NCI-H524 (cell line): ENCODE measurements around the gene ORC1.

Source experiments
- DNase-seq, 2 experiments: peaks; one replicate each; lab custom pipeline; 2025; lab: John Stamatoyannopoulos, UW

Gene ORC1

DNA sequence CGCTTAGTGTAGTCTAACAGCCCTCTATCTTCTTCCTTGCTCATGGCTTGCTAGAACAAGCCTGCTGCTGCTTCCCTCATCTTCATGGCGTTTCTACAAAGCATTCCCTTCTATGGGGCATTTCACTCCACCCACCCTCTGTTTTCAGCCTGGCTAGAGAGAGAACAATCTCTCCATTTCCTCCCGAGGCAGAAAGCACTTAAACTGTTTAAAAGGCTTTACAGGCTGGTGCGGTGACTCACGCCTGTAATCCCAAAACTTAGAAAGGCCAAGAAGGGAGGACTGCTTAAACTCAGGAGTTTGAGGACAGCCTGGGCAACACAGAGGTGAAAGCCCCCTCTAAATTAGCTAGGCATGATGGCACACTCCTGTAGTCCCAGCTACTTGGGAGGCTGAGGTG, 17.8 kb downstream of the ORC1 start:
- DNase-seq, result no peak

DNA sequence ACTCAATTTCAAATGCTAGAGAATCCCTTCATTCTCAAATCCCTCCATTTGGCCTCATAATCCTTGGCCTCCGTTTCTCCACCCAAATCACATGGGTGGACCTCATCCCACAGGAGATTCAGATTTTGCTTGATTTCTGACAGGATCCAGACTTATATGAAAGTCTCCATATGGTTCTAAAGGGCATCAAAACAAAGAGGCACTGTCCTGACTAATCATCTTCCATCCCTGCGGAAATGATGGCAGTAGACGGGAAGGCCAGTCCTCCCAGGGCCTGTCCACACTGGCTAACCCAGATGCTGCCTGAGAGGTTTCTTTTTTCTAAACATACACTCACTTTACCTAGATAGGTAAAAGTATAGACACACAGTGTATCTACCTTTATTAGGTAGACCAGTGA, 18.8 kb downstream of the ORC1 start:
- no peak for DNase-seq

DNA sequence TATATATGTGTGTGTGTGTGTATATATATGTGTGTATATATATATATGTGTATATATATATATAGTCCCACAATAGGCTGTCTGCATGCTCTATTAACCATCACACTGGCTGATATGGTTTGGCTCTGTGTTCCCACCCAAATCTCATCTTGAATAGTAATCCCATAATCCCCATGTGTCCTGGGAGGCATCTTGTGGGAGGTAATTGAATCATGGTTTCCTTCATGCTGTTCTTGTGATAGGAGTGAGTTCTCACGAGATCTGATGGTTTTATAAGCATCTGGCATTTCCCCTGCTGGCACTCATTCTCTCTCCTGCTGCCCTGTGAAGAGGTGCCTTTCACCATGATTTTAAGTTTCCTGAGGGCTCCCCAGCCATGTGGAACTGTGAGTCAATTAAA, 34.4 kb downstream of the ORC1 start:
- peak; percentile 13 to 51 for DNase-seq

DNA sequence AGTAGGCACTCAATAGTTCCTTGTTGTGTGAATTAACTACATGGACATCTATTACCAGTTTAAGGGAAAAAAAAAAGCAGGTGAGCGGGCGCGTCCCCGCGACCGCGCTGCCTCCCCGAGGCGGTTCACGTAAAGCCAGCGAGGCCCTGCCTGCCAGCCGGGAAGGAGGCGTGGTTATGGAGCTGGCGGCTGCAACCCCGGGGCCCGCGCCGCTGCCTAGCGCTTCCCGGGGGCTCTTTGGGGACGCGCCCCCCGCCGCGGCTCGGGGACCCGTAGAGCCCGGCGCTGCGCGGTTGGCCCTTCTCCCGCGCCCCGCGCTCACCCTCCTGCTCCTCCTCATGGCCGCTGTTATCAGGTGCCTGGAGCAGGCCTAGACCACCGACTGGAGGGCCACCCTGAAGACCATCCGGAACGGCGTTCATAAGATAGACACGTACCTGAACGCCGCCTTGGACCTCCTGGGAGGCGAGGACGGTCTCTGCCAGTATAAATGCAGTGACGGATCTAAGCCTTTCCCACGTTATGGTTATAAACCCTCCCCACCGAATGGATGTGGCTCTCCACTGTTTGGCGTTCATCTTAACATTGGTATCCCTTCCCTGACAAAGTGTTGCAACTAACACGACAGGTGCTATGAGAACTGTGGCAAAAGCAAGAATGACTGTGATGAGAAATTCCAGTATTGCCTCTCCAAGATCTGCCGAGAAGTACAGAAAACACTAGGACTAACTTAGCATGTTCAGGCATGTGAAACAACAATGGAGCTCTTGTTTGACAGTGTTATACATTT, 35.6 kb downstream of the ORC1 start:
- peak in 1 of 2 experiments; percentile 51 for DNase-seq

DNA sequence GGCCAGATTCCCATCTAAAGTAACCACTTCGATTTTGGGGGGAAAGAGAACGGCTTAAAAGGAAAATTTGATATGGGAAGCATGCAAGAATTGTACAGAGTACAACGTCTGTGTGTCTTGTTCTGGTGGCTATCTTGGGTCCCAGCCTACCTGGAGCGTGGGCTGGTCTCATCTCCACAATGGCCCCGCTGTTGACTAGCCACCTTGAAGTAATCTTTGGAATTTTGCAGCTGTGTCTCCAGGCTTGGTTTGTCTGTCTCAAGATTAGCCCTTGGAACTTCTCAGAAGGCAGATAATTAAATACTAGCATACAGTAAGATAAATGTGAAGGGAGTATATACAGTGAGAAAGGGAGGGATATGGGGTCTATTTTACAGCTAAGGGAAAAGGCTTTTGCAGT, 37.0 kb downstream of the ORC1 start:
- DNase-seq, result no peak

DNA sequence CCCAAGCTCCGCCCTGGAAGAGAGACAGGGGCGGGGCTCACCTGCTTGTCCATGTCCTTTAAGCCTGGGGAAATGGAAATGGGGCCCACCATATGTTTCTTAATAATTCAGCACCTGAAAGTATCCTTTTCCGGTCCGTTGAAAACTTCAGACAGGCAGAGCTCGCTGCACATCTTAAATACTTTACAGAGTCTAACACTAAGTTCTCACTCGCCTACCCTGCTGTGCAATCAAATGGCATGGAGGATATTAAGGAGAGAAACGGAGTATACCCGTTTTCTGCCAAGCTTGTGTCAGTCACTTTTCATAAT, 37.8 kb downstream of the ORC1 start:
- DNase-seq, result no peak

DNA sequence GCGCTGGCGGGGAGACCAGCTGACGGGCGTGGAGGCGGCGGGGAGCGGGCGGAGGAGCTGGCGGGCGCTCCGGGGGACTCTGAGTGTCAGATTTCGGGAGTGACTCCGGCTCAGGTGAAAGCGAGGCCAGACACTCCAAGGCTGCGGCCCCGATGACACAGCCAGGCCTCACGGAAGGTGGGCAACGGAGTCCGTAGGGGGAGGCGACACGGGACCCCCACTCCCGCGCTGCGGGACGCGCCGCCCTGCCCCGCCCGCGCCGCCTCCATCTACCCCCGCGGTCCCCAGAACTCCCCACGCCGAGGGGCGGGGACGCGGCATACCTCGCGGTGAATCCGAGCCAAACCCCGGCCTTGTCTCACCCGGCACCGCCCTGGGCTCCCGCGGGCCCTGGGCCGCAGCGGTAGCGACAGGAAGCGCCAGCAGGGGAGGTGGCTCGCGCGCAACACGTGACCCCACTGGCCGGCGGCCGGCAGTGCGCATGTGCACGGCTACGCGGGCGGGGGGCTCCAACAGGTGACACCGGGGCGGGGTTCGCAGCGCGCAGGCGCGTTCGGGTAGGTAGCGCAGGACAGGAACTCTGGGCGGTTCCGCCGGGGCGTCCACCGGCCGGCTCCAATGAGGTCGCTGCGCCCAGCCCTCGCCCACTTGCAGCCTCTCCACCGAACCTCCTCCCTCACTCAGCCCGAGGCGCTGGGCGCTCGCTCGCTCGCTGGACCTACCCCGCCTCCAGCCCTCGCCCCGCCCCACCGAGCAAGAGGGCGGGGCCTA, 38.3 kb downstream of the ORC1 start, which contains the start of gene CC2D1B:
Gene CC2D1B (minus strand): TSS at position 460 of the 771 bp plus-strand sequence. CDS start 1,585 bp downstream, outside the sequence.
- peak; percentile 93 to 96 for DNase-seq

DNA sequence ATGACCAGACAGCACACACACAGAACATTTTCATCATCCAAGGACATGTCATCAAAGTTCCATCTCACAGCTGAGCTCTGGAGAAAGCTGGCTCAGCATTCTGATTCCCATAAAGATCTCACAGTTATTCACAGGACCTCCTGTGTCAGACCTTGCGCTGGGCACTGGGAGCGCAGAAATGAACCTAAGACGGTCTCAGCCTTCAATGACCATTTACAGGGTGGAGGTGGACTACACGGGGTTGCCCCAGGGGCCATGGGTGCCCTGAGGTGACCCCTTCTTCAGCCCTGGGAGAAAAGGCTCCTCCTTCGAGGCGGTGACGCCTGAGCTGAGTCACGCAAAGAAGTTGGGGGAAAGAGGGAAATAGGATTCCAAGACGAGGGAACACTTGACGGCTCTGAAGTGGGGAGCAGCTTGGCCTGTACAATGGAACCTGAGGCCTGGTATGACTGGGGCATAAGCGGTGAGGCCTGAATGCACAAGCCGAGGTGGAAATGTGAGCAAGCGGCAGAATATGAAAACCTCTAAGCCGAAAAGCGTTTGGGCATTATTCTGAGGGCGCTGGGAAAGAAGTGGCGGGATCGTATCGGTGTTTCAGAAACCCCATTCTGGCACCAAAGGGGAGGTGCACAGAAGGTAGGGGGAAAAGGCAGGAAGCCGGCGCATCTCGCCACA, 39.0 kb downstream of the ORC1 start:
- DNase-seq, result peak in 1 of 2 experiments; percentile 32

DNA sequence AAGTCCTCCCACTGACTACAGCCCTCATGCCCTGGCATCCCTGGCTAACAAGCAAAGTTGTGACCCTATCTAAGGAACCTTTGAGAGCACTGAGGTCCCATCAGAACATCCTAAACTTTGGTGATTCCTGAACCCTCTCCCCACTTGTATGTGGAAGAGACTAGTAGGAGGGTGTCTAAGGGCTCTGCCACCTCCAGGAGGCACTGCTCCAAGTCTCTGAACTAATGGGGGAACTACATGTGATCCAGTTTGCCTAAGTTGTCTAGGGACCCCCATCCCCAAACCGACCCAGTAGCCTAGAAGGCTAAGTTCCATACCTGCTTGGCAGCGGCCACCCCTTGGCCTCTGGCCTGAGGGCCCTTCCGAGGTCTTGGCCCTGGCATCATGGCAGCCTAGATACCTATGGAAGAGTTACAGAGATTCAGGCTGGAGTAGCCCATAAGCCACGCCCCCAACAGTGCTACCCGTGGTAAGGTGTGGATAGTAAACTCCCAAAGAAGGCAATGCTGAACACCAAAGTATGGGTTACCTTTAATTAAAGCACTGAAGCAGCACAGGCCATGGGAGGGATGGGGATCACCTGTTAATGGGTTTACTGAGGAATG, 39.9 kb downstream of the ORC1 start:
- no peak for DNase-seq

DNA sequence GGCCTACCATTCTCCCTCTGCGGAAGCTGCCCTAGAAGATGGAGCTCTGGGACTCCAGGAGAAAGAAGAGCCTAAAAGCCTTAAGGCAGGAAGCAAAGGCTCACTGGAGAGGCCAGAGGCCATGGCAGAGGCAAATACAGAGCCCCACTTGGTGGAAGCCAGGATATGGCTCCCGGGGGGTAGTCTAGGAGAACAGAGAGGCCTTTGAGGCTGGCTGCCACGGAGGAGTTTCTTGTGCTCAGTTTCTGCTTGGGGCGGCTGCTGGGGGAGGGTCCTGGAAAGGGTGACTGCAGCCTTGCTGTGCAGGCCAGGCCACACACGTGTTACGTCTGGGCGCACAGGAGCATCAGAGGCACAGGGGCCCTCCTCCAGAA, 43.6 kb downstream of the ORC1 start:
- DNase-seq, result no peak

DNA sequence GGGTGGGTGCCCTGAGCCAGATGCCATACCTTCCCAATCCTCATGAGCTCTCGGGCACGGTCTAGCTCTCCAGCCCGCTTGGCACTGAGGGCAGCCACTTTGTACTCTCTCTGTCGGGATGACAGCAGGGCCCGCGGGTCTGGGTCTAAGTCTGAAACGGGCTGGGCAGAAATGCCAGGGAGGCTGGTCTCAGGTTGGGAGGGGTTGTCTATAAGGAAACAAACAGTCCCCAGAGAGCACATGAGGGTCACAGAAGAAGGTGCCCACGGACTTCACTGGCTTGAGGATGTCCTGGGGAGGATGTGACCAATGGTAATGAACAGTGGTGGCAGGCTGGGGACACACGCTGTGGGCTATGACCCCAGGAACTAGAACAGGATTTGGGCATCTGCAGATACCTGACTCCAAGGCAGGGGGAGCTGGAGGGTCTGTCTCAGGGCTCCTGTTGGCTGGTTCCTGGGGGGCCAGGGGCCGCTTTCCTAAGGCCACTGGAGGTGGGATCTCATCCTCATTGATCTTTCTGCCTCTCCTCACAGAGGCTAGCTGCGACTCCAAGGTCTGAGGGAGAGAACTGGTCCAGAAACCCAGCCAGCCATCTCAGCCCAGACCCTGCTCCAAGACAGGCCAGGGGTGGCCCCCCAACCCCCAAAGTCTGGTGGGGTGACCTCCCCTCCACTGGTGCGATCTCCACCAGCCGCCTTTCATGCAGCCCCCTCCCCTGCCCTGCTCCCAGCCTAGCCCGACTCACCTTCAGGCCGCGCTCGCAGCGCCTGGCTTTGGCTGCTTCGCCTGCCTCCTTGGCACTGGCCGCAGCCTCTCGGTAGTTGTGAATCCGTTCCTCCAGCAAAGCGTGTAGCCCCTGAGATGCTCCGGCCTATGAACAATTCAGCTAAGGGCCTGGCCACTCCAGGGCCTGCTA, 44.3 kb downstream of the ORC1 start:
- no peak for DNase-seq

DNA sequence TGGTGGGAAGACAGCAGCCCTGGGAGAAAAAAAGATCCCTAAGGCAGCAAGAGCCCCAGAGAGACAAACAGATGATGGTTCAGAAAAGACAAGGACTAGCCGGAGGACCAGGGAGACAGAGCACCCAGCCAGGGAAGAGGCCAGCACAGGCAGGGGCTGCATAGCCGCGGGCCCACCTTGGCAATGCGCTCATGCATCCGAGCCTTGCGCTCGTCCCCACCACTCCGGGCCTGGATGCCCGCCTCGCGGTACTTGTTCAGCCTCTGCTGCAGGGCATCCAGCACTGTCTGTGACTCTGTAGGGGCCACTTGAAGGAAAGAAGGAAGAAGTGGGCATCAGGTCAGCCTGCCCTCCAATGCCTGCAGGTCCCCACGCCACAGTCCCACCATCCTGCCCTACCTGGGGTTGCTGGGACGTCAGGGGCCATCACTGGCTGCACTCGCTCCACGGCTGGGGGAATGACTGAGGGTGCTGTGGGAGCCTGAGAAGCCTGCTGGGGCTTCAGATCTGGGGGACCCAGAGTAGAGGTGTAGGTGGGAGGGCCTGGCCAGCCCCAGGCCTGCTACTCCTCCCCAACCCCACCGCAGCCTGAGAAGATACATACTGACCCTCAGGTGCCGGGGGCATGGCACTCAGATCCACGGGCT, 45.2 kb downstream of the ORC1 start:
- no peak for DNase-seq

DNA sequence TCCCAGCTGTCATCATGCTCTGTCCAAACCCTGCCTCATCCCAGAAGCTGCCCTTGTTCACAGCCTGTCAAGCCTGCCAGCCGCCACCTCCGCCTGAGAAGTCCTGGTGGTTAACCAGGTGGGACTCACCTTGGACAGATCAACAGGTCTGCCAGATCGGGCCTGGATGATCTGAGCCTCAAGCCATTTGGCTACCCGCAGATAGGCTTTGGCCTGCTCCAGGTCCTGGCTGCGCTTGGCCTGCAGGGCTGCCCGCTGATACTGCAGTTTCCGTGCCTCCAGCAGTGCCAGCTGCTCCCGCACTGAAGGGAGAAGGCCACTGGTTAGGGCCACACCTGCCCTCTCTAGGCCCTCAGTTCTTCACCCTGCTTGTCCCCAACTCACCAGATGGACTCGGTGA, 46.8 kb downstream of the ORC1 start:
- DNase-seq, result no peak

DNA sequence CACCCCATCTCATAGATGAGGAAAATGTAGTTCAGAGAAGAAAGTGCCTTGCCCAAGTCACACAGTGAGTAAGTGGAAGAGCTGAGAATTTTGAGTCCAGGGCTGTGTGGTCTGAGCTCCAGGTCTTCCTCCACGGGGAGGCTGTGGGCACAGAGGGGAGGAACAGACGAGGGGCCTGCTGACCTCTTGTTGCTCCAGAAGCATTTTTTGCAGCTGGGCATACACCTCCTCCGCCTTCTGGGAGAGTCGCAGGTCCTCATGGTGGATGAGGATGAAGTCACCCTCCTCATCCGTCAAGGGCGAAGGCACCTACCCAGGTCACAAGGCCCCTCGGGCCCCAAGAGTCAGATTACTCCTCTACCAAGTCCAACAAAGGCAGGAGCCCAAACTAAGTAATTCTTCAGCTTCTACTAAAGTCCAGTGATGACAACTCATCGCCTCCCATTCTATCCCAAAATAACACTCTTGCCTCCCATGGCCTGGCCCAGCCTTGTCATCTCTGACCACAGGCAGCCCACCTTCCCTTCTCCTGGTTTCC, 47.3 kb downstream of the ORC1 start:
- DNase-seq, result no peak

DNA sequence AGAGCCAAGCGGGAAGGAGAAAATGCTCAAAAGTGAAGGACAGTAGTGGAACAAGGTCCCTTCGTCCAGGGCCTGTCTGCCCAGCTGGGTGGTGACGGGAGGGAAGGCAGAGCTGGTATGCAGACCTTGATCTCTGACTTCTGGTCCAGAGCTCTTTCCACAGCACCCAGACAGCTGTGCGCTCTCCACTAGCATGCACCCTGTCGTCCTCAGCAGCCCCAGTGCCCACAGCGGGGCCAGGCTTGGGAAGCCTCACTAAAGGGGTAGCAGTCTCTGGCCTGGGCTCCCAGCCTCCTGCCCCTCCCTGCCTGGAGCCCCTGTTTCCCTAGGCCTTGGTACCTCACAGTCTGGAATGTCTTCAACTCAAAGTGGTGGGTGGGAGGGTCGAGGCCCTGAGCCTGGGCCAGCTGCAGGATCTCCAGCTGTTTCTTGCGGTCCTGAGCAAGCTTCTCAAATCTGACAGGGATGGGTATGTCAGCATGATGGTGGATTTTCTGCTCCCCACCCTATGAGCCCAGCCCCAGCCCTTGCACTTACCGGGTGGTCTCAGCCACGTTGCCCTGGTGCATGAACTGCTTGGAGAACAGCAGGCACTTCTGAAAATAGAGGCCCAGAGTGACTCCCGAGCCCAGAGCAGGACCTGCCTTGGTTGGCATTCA, 48.2 kb downstream of the ORC1 start:
- DNase-seq, result no peak

DNA sequence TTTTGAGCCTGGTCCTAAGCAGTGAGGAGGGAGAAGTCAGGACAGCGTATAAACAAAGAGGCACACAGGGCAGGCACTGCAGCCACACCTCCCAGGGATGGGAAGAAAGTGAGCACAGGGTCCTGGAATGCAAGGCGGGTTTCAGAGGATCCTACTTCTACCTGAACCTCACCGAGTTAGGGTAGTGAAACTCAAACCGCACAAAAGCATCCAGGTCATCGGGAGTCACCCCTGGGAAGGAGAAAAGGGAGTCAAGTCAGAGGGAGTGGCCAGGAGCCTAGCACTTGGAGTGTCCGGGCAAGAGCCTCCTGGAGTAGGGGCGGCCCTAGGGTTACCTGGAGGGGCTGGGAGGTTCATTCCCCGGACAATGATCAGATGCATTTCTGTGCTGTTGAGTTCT, 48.8 kb downstream of the ORC1 start:
- DNase-seq, result no peak

DNA sequence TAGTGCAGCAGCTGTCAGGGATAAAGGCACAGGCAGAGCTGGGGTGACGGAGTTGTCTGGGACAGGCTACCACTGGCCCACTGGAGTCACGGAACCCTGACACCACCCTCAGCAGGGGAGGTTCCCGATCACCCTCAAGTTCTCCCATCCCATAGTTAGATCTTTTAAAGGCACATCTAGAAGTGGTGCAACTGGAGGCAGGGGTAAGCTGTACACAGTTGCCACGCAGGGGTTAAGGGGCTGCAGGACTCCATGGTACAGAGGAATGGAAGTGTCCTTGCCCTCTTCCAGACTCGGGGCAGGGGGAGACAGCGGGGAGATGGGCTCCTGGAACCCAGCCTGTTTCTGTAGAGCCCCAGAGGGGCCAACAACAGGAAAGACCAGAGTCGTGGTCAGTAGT, 51.5 kb downstream of the ORC1 start:
- no peak for DNase-seq

DNA sequence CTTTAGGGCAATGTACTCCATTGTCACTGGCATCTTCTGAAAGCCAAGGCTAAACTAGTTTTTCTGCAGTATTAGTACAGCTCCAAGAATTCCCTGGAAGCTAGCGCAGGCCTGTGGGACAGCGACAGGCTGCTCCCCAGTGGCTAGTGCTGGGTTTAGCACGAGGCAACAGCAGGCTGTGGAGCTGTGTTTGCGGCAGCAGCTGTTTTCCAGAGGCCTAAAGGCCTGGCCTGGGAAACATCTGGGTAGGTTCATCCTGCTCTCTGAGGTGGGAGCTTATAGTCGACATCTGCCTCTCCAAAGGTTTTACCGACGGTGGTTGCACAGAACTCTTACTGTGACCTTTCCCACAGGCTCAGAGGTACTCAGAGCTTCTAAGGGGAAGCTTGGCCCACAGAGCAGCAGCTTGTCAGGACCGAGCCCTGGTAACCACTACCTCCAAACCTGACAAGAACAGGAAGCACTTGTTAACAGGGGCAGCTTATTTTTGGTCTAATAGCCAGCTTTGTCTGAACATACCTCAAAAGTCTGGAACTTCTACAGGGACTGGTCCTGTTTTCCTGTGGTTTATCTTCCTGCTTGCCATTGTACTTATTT, 55.4 kb downstream of the ORC1 start:
- peak; percentile 8 to 86 for DNase-seq

DNA sequence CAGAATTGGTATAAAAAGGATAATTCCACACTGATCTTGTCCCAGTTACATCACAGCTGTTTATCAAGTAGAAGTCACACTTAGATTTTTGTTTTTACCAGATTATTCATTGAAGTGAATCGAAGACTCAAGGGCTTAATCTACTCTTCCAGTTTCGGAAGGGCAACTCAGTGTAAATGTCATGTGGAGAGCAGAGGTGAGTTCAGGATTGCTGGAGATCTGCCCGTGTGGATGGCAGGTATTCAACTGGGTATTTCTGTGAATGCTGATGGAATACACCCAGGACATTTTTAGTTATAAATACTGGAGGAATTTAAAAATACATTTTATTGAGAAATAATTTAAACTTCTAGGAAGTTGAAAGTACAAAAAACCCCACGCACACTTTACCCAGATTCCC, 57.6 kb downstream of the ORC1 start:
- no peak for DNase-seq

DNA sequence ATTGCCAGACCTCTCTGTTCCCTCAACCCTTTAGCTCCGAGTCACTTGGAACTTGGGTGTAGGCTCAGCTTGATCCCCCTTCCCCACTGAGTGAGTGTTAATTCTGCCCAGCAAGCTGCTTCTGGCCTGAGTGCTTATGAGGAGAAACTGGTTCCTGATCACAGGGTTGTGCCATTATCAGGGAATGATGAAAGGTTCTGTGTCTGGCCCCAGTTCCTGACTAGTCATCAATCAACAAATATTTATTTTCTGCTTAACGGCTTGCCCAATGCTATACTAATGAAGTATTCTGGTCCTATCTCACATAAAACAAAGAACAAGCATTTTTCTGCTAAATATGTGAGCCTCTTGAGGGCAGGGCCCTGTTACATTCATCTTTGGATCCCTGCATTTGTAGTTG, 59.0 kb downstream of the ORC1 start:
- DNase-seq, result no peak
